Trophoblast cell (in vitro differentiated cells and primary cell): Measurements from ENCODE around the gene ENTPD8.

Source experiments
- DNase-seq, 2 donors: peaks; one replicate each; pipeline ENCODE4 v3.0.0-alpha.2; 2016
- H2AFZ ChIP-seq: 2 replicates; pipeline ENCODE4 v1.6.1; 2013; ENCODE audit warnings: low read length, moderate library complexity, mild to moderate bottlenecking; ENCODE audit not compliant: insufficient read depth, poor library complexity
- H2AK5ac ChIP-seq: 2 replicates; pipeline ENCODE4 v1.6.1; 2013; ENCODE audit warnings: mild to moderate bottlenecking, low read length
- H2BK120ac ChIP-seq: 2 replicates; pipeline ENCODE4 v1.6.1; 2013; ENCODE audit warnings: low read length, mild to moderate bottlenecking, moderate library complexity; ENCODE audit not compliant: insufficient read depth, poor library complexity
- H2BK12ac ChIP-seq: 2 replicates; pipeline ENCODE4 v1.6.1; 2013; ENCODE audit warnings: mild to moderate bottlenecking, low read length, moderate library complexity
- H2BK5ac ChIP-seq: 2 replicates; pipeline ENCODE4 v1.6.1; 2013; ENCODE audit warnings: low read length, low read depth, moderate library complexity, mild to moderate bottlenecking; ENCODE audit not compliant: poor library complexity
- H3K14ac ChIP-seq: 2 replicates; pipeline ENCODE4 v1.6.1; 2013; ENCODE audit warnings: mild to moderate bottlenecking, low read length
- H3K18ac ChIP-seq: 2 replicates; pipeline ENCODE4 v1.6.1; 2013; ENCODE audit warnings: mild to moderate bottlenecking, low read length
- H3K23ac ChIP-seq: 2 replicates; pipeline ENCODE4 v1.6.1; 2013; ENCODE audit warnings: low read length
- H3K27ac ChIP-seq: 2 replicates; pipeline ENCODE4 v1.5.1; 2013; ENCODE audit warnings: low read depth, mild to moderate bottlenecking, inconsistent platforms, low read length, moderate library complexity
- H3K27me3 ChIP-seq: 2 replicates; pipeline ENCODE4 v1.6.1; 2013; ENCODE audit warnings: inconsistent platforms, mild to moderate bottlenecking, low read length, moderate library complexity; ENCODE audit not compliant: insufficient read depth
- H3K36me3 ChIP-seq, 2 experiments: 1 replicate in 1 of 2; 2 replicates in 1 of 2; pipeline ENCODE4 v1.6.1; 2013; ENCODE audit warnings: low read length in 2 of 2, mild to moderate bottlenecking in 2 of 2, moderate library complexity in 1 of 2; ENCODE audit not compliant: insufficient read depth in 2 of 2, control insufficient read depth in 1 of 2
- H3K4ac ChIP-seq: 2 replicates; pipeline ENCODE4 v1.6.1; 2013; ENCODE audit warnings: low read depth, mild to moderate bottlenecking, low read length, moderate library complexity
- H3K4me1 ChIP-seq, 2 experiments: 1 replicate in 1 of 2; 2 replicates in 1 of 2; pipeline ENCODE4 v1.6.1; 2013; ENCODE audit warnings: low read length in 2 of 2, mild to moderate bottlenecking in 2 of 2, moderate library complexity in 1 of 2; ENCODE audit not compliant: insufficient read depth in 2 of 2, control insufficient read depth in 1 of 2
- H3K4me2 ChIP-seq: 2 replicates; pipeline ENCODE4 v1.6.1; 2013; ENCODE audit warnings: inconsistent platforms, mild to moderate bottlenecking, low read length, moderate library complexity
- H3K4me3 ChIP-seq: 2 replicates; pipeline ENCODE4 v1.5.1; 2013; ENCODE audit warnings: mild to moderate bottlenecking, low read depth, low read length, inconsistent platforms
- H3K79me1 ChIP-seq: one replicate; pipeline ENCODE4 v1.6.1; 2013; ENCODE audit warnings: low read length
- H3K79me2 ChIP-seq: 2 replicates; pipeline ENCODE4 v1.6.1; 2013; ENCODE audit warnings: low read length, mild to moderate bottlenecking; ENCODE audit not compliant: control insufficient read depth, insufficient read depth, poor library complexity
- H3K9ac ChIP-seq: 2 replicates; pipeline ENCODE4 v1.6.1; 2013; ENCODE audit warnings: mild to moderate bottlenecking, low read length
- H3K9me3 ChIP-seq: 2 replicates; pipeline ENCODE4 v1.6.1; 2013; ENCODE audit warnings: low read depth, mild to moderate bottlenecking, control low read depth, inconsistent platforms, low read length; ENCODE audit not compliant: insufficient read depth
- H4K12ac ChIP-seq: 2 replicates; pipeline ENCODE4 v1.6.1; 2013; ENCODE audit warnings: low read depth, mild to moderate bottlenecking, low read length, moderate library complexity
- H4K8ac ChIP-seq: 2 replicates; pipeline ENCODE4 v1.6.1; 2013; ENCODE audit warnings: low read depth, mild to moderate bottlenecking, low read length, moderate library complexity
- H4K91ac ChIP-seq: one replicate; pipeline ENCODE4 v1.6.1; 2013; ENCODE audit warnings: low read depth, mild to moderate bottlenecking, low read length, moderate library complexity
- WGBS: extraction: QIAGEN DNeasy Blood & Tissue Kit; methylation state at CpG from one replicate; pipeline ENCODE4 v1.1.7; 2013; ENCODE audit warnings: missing lambda C conversion rate; ENCODE audit not compliant: insufficient read length, insufficient coverage; ENCODE audit errors: extremely low coverage; 5-methylcytosine and 5-hydroxymethylcytosine counted together

Gene ENTPD8

DNA sequence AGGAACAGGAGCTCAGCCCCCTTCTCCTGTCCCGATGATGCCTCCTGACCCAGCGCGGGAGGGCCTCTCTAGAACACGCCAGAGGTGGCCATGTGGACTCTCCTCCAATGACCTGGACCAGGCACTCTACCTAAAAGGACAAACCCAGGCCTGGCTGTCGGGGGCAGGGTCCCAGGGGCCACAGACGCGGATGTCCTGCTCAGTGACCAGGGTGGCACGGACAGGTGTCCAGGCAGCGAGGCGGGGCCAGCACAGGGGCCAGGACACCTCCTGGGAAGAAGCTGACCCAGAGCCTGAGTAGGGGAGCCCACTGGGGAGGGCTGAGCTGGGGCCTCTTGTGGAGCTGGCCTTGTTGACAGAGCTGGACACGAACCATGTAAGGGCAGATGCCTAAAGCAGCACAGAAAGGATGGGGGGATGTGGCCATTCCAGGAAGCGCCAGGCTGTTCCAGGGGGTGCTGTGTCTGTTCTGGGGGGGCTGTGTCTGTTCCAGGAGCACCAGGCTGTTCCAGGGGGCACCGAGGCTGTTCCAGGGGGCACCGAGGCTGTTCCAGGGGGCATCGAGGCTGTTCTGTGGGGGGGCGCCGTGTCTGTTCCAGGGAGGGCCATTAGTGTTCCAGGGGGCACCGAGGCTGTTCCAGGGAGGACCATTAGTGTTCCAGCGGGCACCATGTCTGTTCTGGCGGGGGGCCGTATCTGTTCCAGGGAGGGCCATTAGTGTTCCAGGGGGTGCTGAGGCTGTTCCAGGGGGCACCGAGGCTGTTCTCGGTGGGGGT lies 48.7 kb downstream of the ENTPD8 start:
- no peak overlapping the region for H4K12ac ChIP-seq
- WGBS, result no CpG with 5 or more reads among the region's 23 CpGs
- no peak overlapping the region for H3K23ac ChIP-seq
- no peaks in the 10 kb centered on the region for H3K79me2 ChIP-seq
- H3K27me3 ChIP-seq, result no peaks in the 10 kb centered on the region
- H3K4ac ChIP-seq, result no peak overlapping the region
- DNase-seq, result no peak
- H3K9me3 ChIP-seq, result no peaks in the 10 kb centered on the region
- H3K79me1 ChIP-seq, result no peaks in the 10 kb centered on the region
- no peak overlapping the region for H2BK120ac ChIP-seq
- H2BK5ac ChIP-seq, result no peak overlapping the region
- H2BK12ac ChIP-seq, result no peak overlapping the region
- H3K36me3 ChIP-seq, result no peaks in the 10 kb centered on the region
- H3K27ac ChIP-seq, result no peak overlapping the region
- H4K8ac ChIP-seq, result no peak overlapping the region
- no peak overlapping the region for H3K14ac ChIP-seq
- no peak overlapping the region for H3K4me3 ChIP-seq
- no peak overlapping the region for H3K9ac ChIP-seq
- H3K4me1 ChIP-seq, result peaks cover 0 to 5% of the 10 kb centered on the region in 2 experiments
- no peak overlapping the region for H2AK5ac ChIP-seq
- no peak overlapping the region for H3K4me2 ChIP-seq
- H2AFZ ChIP-seq, result no peak overlapping the region
- no peak overlapping the region for H4K91ac ChIP-seq
- no peak overlapping the region for H3K18ac ChIP-seq

DNA sequence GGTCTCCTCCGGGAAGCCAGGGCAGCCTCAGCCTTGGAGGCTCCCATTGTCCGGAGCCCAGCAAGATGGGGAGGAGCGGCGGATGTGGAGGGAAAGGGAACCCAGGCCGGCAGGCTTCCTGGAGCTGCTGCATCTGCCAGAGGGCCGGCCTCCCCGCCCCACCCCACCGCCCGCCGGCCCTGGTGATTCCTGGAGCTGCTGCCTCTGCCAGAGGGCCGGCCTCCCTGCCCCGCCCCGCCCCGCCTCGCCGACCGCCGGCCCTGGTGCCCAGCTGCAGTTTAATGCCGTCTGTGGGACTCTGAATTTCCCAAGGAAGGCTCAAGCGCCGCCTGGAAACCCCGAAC lies 49.8 kb downstream of the ENTPD8 start:
- peaks cover 0 to 2% of the 10 kb centered on the region in 2 experiments for H3K4me1 ChIP-seq
- no peak overlapping the region for H2BK5ac ChIP-seq
- no peak overlapping the region for H2BK120ac ChIP-seq
- no peaks in the 10 kb centered on the region for H3K9me3 ChIP-seq
- no peak overlapping the region for H3K23ac ChIP-seq
- no peak overlapping the region for H4K91ac ChIP-seq
- no peak overlapping the region for H3K14ac ChIP-seq
- H3K4ac ChIP-seq, result no peak overlapping the region
- no peaks in the 10 kb centered on the region for H3K79me1 ChIP-seq
- H2BK12ac ChIP-seq, result no peak overlapping the region
- no peak overlapping the region for H3K4me3 ChIP-seq
- no peak overlapping the region for H4K12ac ChIP-seq
- H3K18ac ChIP-seq, result no peak overlapping the region
- H2AFZ ChIP-seq, result no peak overlapping the region
- no peaks in the 10 kb centered on the region for H3K36me3 ChIP-seq
- H2AK5ac ChIP-seq, result no peak overlapping the region
- no peak overlapping the region for H4K8ac ChIP-seq
- no peak for DNase-seq
- no peaks in the 10 kb centered on the region for H3K79me2 ChIP-seq
- no peak overlapping the region for H3K27ac ChIP-seq
- WGBS, result no CpG with 5 or more reads among the region's 22 CpGs
- H3K4me2 ChIP-seq, result no peak overlapping the region
- no peaks in the 10 kb centered on the region for H3K27me3 ChIP-seq
- H3K9ac ChIP-seq, result no peak overlapping the region

DNA sequence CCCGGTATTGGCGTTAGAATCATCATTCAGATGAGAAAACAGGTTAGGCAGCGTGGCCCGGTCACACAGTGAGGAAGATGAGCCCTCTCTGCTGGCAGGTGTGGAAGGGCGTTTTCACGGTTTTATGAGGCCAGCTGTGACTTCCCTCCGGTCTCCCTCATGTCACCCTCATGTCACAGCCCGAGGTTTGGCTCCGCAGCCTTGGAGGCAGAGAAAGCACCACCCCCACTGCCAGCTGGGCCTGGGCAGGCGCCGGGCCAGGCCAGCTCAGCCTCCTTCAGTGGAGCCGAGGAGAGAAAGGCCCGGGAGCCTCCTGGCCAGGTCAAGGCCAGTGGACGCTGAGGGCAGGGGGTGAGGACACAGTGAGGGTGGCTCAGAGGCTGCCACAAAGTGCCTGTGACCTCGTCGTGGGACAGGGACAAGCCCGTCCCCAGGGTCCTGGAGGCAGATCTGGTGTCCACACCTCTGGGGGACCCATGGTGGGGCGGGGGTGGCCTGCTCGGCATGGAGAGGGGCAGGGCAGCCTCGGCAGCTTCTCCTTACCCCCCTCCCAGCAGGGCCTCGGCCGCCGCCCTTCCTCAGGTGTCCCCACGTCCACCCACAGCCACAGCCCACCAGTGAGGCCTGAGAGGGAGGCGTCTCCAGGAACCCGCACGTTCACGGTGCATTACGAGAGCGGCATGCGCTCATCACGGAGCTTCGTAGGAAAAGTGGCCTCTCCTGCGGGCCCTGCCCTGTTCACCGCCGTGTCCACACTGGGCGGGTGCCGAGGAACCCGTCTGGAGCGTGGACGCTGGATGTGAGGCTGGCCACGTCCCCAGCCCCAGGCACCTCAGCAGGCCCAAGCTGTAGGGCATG lies 50.4 kb downstream of the ENTPD8 start:
- Histone ChIP-seq H3K36me3 (no peaks in the 10 kb centered on the region), H2AK5ac (no peak overlapping the region), H3K18ac (no peak overlapping the region), H2AFZ (no peak overlapping the region), H4K91ac (no peak overlapping the region), H3K23ac (no peak overlapping the region), H3K14ac (no peak overlapping the region), H3K9me3 (no peaks in the 10 kb centered on the region), H3K9ac (no peak overlapping the region), H3K27me3 (no peaks in the 10 kb centered on the region), H2BK12ac (no peak overlapping the region), H3K4me2 (no peak overlapping the region), H4K12ac (no peak overlapping the region), H3K4ac (no peak overlapping the region), H3K79me2 (no peaks in the 10 kb centered on the region), H3K27ac (no peak overlapping the region), H2BK5ac (no peak overlapping the region), H4K8ac (no peak overlapping the region), H3K4me1 (no peaks in the 10 kb centered on the region), H2BK120ac (no peak overlapping the region), H3K4me3 (no peak overlapping the region), H3K79me1 (no peaks in the 10 kb centered on the region)
- no CpG with 5 or more reads among the region's 42 CpGs for WGBS
- DNase-seq, result no peak

DNA sequence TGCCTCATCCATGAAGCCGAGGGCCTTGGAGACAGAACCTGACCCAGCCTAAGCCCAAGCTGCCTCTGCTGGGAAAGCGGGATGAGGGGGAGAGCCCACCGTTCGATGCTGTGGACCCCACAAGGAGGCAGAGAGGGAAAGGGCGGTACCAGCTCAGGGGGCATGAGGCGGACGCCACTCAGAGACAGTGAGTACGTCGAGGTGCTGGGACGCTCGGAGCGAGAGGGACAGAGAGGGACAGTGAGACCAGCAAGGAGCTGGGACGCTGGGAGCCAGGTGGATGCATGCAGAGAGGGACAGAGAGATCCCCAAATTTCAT lies 51.8 kb downstream of the ENTPD8 start:
- DNase-seq, result no peak
- Histone ChIP-seq H3K14ac (no peak overlapping the region), H2AK5ac (no peak overlapping the region), H3K4me2 (no peak overlapping the region), H3K4ac (no peak overlapping the region), H4K8ac (no peak overlapping the region), H3K23ac (no peak overlapping the region), H3K79me2 (no peaks in the 10 kb centered on the region), H3K9me3 (no peaks in the 10 kb centered on the region), H4K12ac (no peak overlapping the region), H3K27me3 (no peaks in the 10 kb centered on the region), H2AFZ (no peak overlapping the region), H3K79me1 (no peaks in the 10 kb centered on the region), H3K9ac (no peak overlapping the region), H2BK12ac (no peak overlapping the region), H4K91ac (no peak overlapping the region), H3K4me3 (no peak overlapping the region), H3K27ac (no peak overlapping the region), H2BK120ac (no peak overlapping the region), H3K36me3 (no peaks in the 10 kb centered on the region), H2BK5ac (no peak overlapping the region), H3K4me1 (no peaks in the 10 kb centered on the region), H3K18ac (no peak overlapping the region)
- no CpG with 5 or more reads among the region's 13 CpGs for WGBS
